Measurements from ENCODE around the gene EYA2. TPM values are rescaled to one million over a fixed set of nuclear protein-coding genes. Genes with fewer than 3 reads are reported as not detected.

EYA2 gene
- total RNA-seq, 1 donor = not detected

- DNase-seq (ENCODE audit: low read depth) = peak; percentile 5
These were observed 208.0 kb downstream of the EYA2 start for GRCh38 chr20:47102629-47103028.

GRCh38 chr20:47106786-47107185 lies 212.1 kb downstream of the EYA2 start:
- no peak overlapping the region for H3K4me3 ChIP-seq (ENCODE audit: low read depth, low read length)
- TF ChIP-seq CTCF (IDR thresholded peaks at IDR 0.05; ENCODE audit: insufficient read depth, low read depth, low read length) = no peak

More at GRCh38 chr20:47102629-47103028, 208.0 kb downstream of the EYA2 start:
- TF ChIP-seq CTCF (IDR thresholded peaks at IDR 0.05; ENCODE audit: insufficient read depth, low read depth, low read length) = no peak
- no peak overlapping the region for H3K4me3 ChIP-seq (ENCODE audit: low read depth, low read length)

GRCh38 chr20:47108994-47109393 lies 214.4 kb downstream of the EYA2 start:
- no peak overlapping the region for H3K4me3 ChIP-seq (ENCODE audit: low read depth, low read length)
- no peak for DNase-seq (ENCODE audit: low read depth)
- no peak for TF ChIP-seq CTCF (IDR thresholded peaks at IDR 0.05; ENCODE audit: insufficient read depth, low read depth, low read length)

More at GRCh38 chr20:47106786-47107185, 212.1 kb downstream of the EYA2 start:
- no peak for DNase-seq (ENCODE audit: low read depth)

GRCh38 chr20:47110819-47111218 lies 216.2 kb downstream of the EYA2 start:
- no peak for TF ChIP-seq CTCF (IDR thresholded peaks at IDR 0.05; ENCODE audit: insufficient read depth, low read depth, low read length)
- DNase-seq (ENCODE audit: low read depth) = no peak
- H3K4me3 ChIP-seq (ENCODE audit: low read depth, low read length) = no peak overlapping the region

GRCh38 chr20:47111576-47111975 lies 216.9 kb downstream of the EYA2 start:
- peak; percentile 6 for DNase-seq (ENCODE audit: low read depth)
- no peak for TF ChIP-seq CTCF (IDR thresholded peaks at IDR 0.05; ENCODE audit: insufficient read depth, low read depth, low read length)
- no peak overlapping the region for H3K4me3 ChIP-seq (ENCODE audit: low read depth, low read length)

- no peak overlapping the region for H3K4me3 ChIP-seq (ENCODE audit: low read depth, low read length)
- peak; percentile 9 for DNase-seq (ENCODE audit: low read depth)
These were observed 218.9 kb downstream of the EYA2 start for GRCh38 chr20:47113362-47114109.

More at GRCh38 chr20:47113362-47114109, 218.9 kb downstream of the EYA2 start:
- no peak for TF ChIP-seq CTCF (IDR thresholded peaks at IDR 0.05; ENCODE audit: insufficient read depth, low read depth, low read length)
